Measurements from ENCODE around the gene WDPCP. TPM values are rescaled to one million over a fixed set of nuclear protein-coding genes. Genes with fewer than 3 reads are reported as not detected.
A peak's percentile ranks its signal among the peaks of the same experiment; 100 is the strongest.

WDPCP gene
- total and polyA plus RNA-seq, 2 of the 4 experiments (the other 2 are of a cell fraction), result 2.2 to 10.2 TPM

DNA sequence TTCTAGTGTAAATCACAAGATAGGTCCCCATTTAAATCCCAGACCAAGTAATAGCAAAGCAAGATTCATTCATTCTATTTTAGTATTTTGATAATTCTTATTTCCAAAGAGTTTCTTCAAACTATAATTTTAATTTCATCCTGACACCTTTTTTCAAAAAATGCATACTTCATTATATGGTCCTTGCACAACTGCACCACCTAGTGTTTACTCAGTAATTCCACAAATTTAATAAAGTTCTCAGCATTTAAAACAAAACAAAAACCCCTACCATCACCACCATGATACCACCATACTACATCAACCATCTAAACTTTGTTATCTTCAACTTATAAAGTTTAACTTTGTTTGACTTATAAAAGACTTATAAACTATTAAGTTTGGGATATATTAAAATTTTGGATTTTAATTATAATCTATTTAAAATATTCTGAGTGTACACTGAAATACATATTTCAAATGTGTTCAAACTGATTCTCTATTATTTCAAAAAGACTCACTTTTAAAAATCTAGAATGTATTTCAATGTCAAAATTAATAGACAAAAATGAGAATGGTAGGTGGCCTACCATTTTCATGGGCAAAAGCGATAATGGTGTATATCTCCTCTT is 44.2 kb downstream of the WDPCP start:
- H2BK15ac ChIP-seq (ENCODE audit: low read depth, low read length), result no peak overlapping the region
- no peak overlapping the region for H4K8ac ChIP-seq (ENCODE audit: low read depth in 2 of 2, low read length in 2 of 2)
- H3K18ac ChIP-seq (ENCODE audit: low read depth, low read length), result no peak overlapping the region
- H2AK9ac ChIP-seq (replicated peaks; ENCODE audit: low read depth, low read length, poor library complexity), result no peak overlapping the region
- ChIA-PET POLR2A (ENCODE audit: unreplicated experiment) (no interaction called here), CTCF (interaction anchor here (0.6 to 1.1 kb wide), 4 partner anchors 9 to 1162 kb away, joined by 3 to 6 read pairs (median 4); no protein-coding TSS in a partner anchor)
- no peak overlapping the region for H3K27ac ChIP-seq (ENCODE audit: insufficient read depth, low read length)
- no peak overlapping the region for H2AK5ac ChIP-seq (ENCODE audit: low read depth, low read length)
- ATAC-seq (ENCODE audit: low read depth) (0 out of 2 replicates have a peak, but pooled peaks have one; percentile 37), DNase-seq (peak; percentile 2)
- no peak overlapping the region for H3K9ac ChIP-seq (ENCODE audit: low read depth, low read length)
- H3K9me1 ChIP-seq (ENCODE audit: insufficient read depth, low read length), result no peaks in the 10 kb centered on the region
- H4K91ac ChIP-seq (ENCODE audit: insufficient read depth, low read depth, low read length), result no peak overlapping the region
- no peak overlapping the region for H2AFZ ChIP-seq (replicated peaks; ENCODE audit: low read length, poor library complexity)
- H4K20me1 ChIP-seq (ENCODE audit: insufficient read depth, low read length), result no peaks in the 10 kb centered on the region
- no CpG with 5 or more reads among the region's 1 CpG for WGBS, 2 experiments (ENCODE audit: extremely low coverage in 2 of 2, insufficient read length in 1 of 2)
- dilution Hi-C loops (cut with HindIII; ENCODE audit: low sequenced_read_pairs, unreplicated experiment), result no loop called here
- no peak overlapping the region for H3K4me2 ChIP-seq (ENCODE audit: low read depth, low read length)
- H3K4ac ChIP-seq (ENCODE audit: low read depth, low read length), result no peak overlapping the region
- H2BK120ac ChIP-seq (ENCODE audit: low read depth, low read length), result no peak overlapping the region
- no peak overlapping the region for H4K5ac ChIP-seq (ENCODE audit: low read depth, low read length)
- no peaks in the 10 kb centered on the region; a peak in 1 of 4 replicates for H3K79me1 ChIP-seq (ENCODE audit: low read depth in 1 of 2, low read length in 2 of 2)
- H2BK5ac ChIP-seq (ENCODE audit: low read depth, low read length, poor library complexity, severe bottlenecking), result no peak overlapping the region
- H3K56ac ChIP-seq (ENCODE audit: extremely low read depth, insufficient read depth, low read length), result no peak overlapping the region
- intact Hi-C loops (cut with micrococcal nuclease), result loop anchor here (10.0 kb wide), 1 partner anchor 759 kb away; no protein-coding TSS in a partner anchor
- no peak overlapping the region for H3K14ac ChIP-seq (replicated peaks; ENCODE audit: low read depth, low read length)
- no peak overlapping the region for H2BK20ac ChIP-seq (ENCODE audit: low read depth, low read length)
- TF ChIP-seq USF2 (IDR thresholded peaks at IDR 0.05; ENCODE audit: low read depth, low read length) (no peak), MAZ (IDR thresholded peaks at IDR 0.05; ENCODE audit: borderline replicate concordance, low read depth, low read length) (no peak), CHD1 (IDR thresholded peaks at IDR 0.05; ENCODE audit: low read depth, low read length) (no peak), SMC3 (IDR thresholded peaks at IDR 0.05; ENCODE audit: low read depth, low read length) (peak; percentile 31), CEBPB (IDR thresholded peaks at IDR 0.05; ENCODE audit: low read depth, low read length) (no peak), MAFK (IDR thresholded peaks at IDR 0.05; ENCODE audit: low read depth, low read length) (no peak), RFX5 (IDR thresholded peaks at IDR 0.05; ENCODE audit: low read depth, low read length) (no peak), RCOR1 (IDR thresholded peaks at IDR 0.05; ENCODE audit: insufficient replicate concordance, low read length) (no peak), FOS (IDR thresholded peaks at IDR 0.05; ENCODE audit: low read depth, low read length) (no peak), RAD21 (IDR thresholded peaks at IDR 0.05; ENCODE audit: low read length) (peak; percentile 34), NFE2L2 (IDR thresholded peaks at IDR 0.05; ENCODE audit: low read depth, low read length) (no peak), MXI1 (IDR thresholded peaks at IDR 0.05; ENCODE audit: borderline replicate concordance, low read depth, low read length) (no peak), POLR2A (IDR thresholded peaks at IDR 0.05; ENCODE audit: low read depth, low read length) (no peak), BHLHE40 (IDR thresholded peaks at IDR 0.05; ENCODE audit: low read depth, low read length) (no peak)
- TF ChIP-seq, protein P1, sequence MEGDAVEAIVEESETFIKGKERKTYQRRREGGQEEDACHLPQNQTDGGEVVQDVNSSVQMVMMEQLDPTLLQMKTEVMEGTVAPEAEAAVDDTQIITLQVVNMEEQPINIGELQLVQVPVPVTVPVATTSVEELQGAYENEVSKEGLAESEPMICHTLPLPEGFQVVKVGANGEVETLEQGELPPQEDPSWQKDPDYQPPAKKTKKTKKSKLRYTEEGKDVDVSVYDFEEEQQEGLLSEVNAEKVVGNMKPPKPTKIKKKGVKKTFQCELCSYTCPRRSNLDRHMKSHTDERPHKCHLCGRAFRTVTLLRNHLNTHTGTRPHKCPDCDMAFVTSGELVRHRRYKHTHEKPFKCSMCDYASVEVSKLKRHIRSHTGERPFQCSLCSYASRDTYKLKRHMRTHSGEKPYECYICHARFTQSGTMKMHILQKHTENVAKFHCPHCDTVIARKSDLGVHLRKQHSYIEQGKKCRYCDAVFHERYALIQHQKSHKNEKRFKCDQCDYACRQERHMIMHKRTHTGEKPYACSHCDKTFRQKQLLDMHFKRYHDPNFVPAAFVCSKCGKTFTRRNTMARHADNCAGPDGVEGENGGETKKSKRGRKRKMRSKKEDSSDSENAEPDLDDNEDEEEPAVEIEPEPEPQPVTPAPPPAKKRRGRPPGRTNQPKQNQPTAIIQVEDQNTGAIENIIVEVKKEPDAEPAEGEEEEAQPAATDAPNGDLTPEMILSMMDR (conservative IDR thresholded peaks at IDR 0.05; ENCODE audit: low read depth, low read length), result peak; percentile 49
- BruUV-seq (replicated peaks), result no TSS peak
- H3K23ac ChIP-seq (ENCODE audit: low read depth, low read length), result no peak overlapping the region
- no peaks in the 10 kb centered on the region for H3K27me3 ChIP-seq (ENCODE audit: control insufficient read depth, insufficient read depth, low read length)
- no peak overlapping the region for H3K4me3 ChIP-seq (ENCODE audit: insufficient read depth, low read depth, low read length)
- no peaks in the 10 kb centered on the region for H3K36me3 ChIP-seq (ENCODE audit: control insufficient read depth, insufficient read depth, low read length)
- no peaks in the 10 kb centered on the region for H3K9me3 ChIP-seq (ENCODE audit: control insufficient read depth, insufficient read depth, low read length)
- no peaks in the 10 kb centered on the region for H3K4me1 ChIP-seq (ENCODE audit: control insufficient read depth, insufficient read depth, low read length)
- in situ Hi-C loops (cut with MboI; ENCODE audit: low sequenced_read_pairs), result no loop called here

Measured in IMR-90 (cell line).